Prostate gland (tissue), 2 donors: Measurements from ENCODE around the gene CCDC34. TPM values are rescaled to one million over a fixed set of nuclear protein-coding genes. Genes with fewer than 3 reads are reported as not detected.

Experiments
- DNase-seq: peaks from one replicate; pipeline ENCODE4 v3.0.0-alpha.2; 2019; ENCODE audit warnings: low spot score
- H3K27ac ChIP-seq, 2 donors: fragments of 200-600 bp; sonication (generic); 2 replicates each; pipeline ENCODE4 v1.5.1; 2017 to 2019
- H3K27me3 ChIP-seq: fragments of 200-600 bp; sonication (generic); replicated peaks from 2 replicates; pipeline ENCODE4 v1.5.1; 2019; ENCODE audit not compliant: insufficient read depth
- H3K36me3 ChIP-seq, 2 donors: fragments of 200-600 bp; sonication (generic); 1 replicate in 1 of 2; 2 replicates in 1 of 2; pipeline versions ENCODE4 v1.5.1 to v1.8.1; 2017 to 2019
- H3K4me1 ChIP-seq: fragments of 200-600 bp; sonication (generic); replicated peaks from 2 replicates; pipeline ENCODE4 v1.5.1; 2019
- H3K4me3 ChIP-seq, 2 donors: fragments of 200-600 bp; sonication (generic); 2 replicates each; pipeline ENCODE4 v1.5.1; 2017 to 2019
- H3K9me3 ChIP-seq: fragments of 200-600 bp; sonication (generic); 2 replicates; pipeline ENCODE4 v1.5.1; 2017
- CTCF ChIP-seq, 4 experiments: fragments of 200-600 bp in 2 of 4; fragments of 450-650 bp in 2 of 4; sonication (generic) in 2 of 4; IDR thresholded peaks; 1 replicate in 3 of 4; 2 replicates in 1 of 4; pipeline ENCODE4 v1.5.1; 2016 to 2019; ENCODE audit warnings: antibody characterized with exemption in 4 of 4, mild to moderate bottlenecking in 2 of 4, moderate library complexity in 2 of 4
- POLR2A ChIP-seq: fragments of 450-650 bp; IDR thresholded peaks from one replicate; pipeline ENCODE4 v1.6.1; 2016; ENCODE audit warnings: antibody characterized with exemption, mild to moderate bottlenecking
- POLR2AphosphoS5 ChIP-seq: sonication (generic); formaldehyde crosslinking; IDR thresholded peaks from one replicate; pipeline ENCODE4 v1.6.1; 2017; ENCODE audit warnings: antibody characterized with exemption
- WGBS: methylation state at CpG from one replicate; pipeline ENCODE4 v1.1.5; 2018; 5-methylcytosine and 5-hydroxymethylcytosine counted together
- intact Hi-C: fragments of 100-400 bp; cut with DNase I; formaldehyde crosslinking; loops from one replicate; pipeline ENCODE4 v1.14.2; 2022
- total RNA-seq, 2 donors: library from RNA; depleted of rRNA; stranded (reverse); fragments of >200 nt; gene quantifications; one replicate each; pipeline ENCODE4 v1.1.0, GENCODE V29; 2016

CCDC34 gene
- total RNA-seq, 2 donors from 2014 or later: 5.7 to 6.7 TPM

DNA sequence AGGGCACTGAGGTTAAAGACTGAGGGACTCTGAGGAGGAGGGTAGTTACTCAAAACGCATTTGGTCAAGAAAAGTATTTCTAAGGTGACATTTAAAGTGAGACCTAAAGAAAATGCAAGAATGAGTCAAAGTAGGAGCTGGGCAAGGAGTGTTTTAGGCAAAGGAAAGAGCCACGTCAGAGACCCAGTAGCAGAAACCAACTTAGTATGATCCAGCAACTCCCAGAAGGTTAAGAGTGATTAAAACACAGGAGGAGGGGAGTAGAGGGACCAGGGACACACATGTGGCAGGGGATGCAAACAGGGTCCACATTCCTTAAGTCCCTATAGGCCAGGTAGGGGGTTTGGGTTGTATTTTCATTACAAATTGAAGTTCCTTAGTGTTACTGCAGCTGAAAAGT, 24.3 kb upstream of the CCDC34 start:
- TF ChIP-seq CTCF (IDR thresholded peaks at IDR 0.05) (no peak), POLR2AphosphoS5 (no peak), POLR2A (no peak)
- Histone ChIP-seq H3K27ac (no peak overlapping the region), H3K36me3 (no peaks in the 10 kb centered on the region), H3K4me1 (no peaks in the 10 kb centered on the region), H3K4me3 (no peak overlapping the region), H3K9me3 (no peaks in the 10 kb centered on the region), H3K27me3 (no peaks in the 10 kb centered on the region)
- WGBS: 50% methylated on average over 2 of the region's 2 CpGs
- intact Hi-C loops: no loop called here
- no peak for DNase-seq

DNA sequence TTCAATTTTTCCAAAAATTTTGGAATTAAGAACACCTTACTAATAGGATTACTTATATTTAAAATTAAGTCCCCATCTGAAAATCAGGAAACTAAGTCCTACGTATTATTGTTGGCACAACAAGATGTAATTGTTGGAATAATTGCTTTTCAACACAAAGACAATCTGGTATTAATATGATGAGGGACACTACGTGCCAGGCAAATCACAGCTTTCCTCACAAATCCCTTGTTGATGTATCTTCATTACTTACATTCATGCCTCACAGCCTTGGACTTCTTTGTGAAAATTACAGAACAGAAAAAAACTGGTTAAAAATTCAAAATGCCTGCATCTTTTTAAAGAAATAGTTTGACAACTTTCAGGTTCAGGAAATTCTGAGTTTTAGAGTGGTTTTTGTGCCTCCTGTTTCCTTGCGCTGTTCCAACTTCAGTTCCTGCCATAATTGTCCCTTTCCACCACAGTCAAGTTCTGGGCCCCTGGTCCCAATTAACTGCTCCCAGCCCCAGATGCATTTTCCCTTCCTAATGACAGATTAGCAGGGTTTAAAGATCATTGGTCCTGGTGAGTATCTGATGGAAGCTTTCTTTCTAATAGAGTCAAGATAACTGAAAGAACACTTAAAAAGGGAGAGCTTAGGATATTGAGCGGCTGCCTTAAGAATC, 23.3 kb upstream of the CCDC34 start:
- no peaks in the 10 kb centered on the region for H3K36me3 ChIP-seq
- H3K27ac ChIP-seq: no peak overlapping the region
- WGBS: 90% methylated on average over 4 of the region's 4 CpGs
- no peaks in the 10 kb centered on the region for H3K4me1 ChIP-seq
- no peak for TF ChIP-seq POLR2A
- no peak for TF ChIP-seq POLR2AphosphoS5
- no peak for TF ChIP-seq CTCF (IDR thresholded peaks at IDR 0.05)
- no peak for DNase-seq
- H3K27me3 ChIP-seq: no peaks in the 10 kb centered on the region
- no peaks in the 10 kb centered on the region for H3K9me3 ChIP-seq
- intact Hi-C loops: no loop called here
- no peak overlapping the region for H3K4me3 ChIP-seq

- WGBS: 77% methylated on average over 5 of the region's 5 CpGs
- no peak overlapping the region for H3K4me3 ChIP-seq
- no peaks in the 10 kb centered on the region for H3K4me1 ChIP-seq
- H3K27ac ChIP-seq: no peak overlapping the region
- no peaks in the 10 kb centered on the region for H3K36me3 ChIP-seq
- no peak for DNase-seq
- no peaks in the 10 kb centered on the region for H3K27me3 ChIP-seq
- TF ChIP-seq POLR2AphosphoS5 (no peak), POLR2A (no peak), CTCF (IDR thresholded peaks at IDR 0.05) (no peak)
- H3K9me3 ChIP-seq: no peaks in the 10 kb centered on the region
- intact Hi-C loops: no loop called here
Measured at GRCh38 chr11:27385245-27385644, 22.2 kb upstream of the CCDC34 start.

DNA sequence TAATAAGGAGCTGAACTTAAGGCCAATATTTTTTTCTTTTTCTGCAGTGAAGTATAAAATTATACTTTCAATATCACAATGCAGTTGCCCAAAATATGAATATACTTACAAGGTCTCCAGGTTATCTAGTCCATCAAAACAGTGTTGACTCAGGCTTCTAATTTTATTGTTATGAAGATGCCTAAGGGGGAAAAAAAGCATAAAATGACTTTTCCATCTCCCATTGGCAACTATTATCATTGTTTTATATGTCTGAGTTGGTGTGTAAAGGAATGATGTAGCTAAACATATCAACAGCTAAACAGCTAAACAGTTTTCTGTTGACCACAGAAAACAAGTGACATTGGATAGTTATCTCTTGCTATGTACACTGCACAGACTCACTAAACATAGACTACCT, 21.2 kb upstream of the CCDC34 start:
- no peak for TF ChIP-seq POLR2A
- TF ChIP-seq POLR2AphosphoS5: no peak
- H3K9me3 ChIP-seq: no peaks in the 10 kb centered on the region
- H3K27me3 ChIP-seq: no peaks in the 10 kb centered on the region
- no peak overlapping the region for H3K27ac ChIP-seq
- H3K4me3 ChIP-seq: no peak overlapping the region
- H3K36me3 ChIP-seq: no peaks in the 10 kb centered on the region
- H3K4me1 ChIP-seq: no peaks in the 10 kb centered on the region
- intact Hi-C loops: no loop called here
- DNase-seq: no peak

GRCh38 chr11:27383645-27384044, 20.6 kb upstream of the CCDC34 start:
- no peaks in the 10 kb centered on the region for H3K36me3 ChIP-seq
- no peaks in the 10 kb centered on the region for H3K27me3 ChIP-seq
- no peak for DNase-seq
- H3K4me3 ChIP-seq: no peak overlapping the region
- no peaks in the 10 kb centered on the region for H3K9me3 ChIP-seq
- intact Hi-C loops: no loop called here
- no peaks in the 10 kb centered on the region for H3K4me1 ChIP-seq
- H3K27ac ChIP-seq: no peak overlapping the region
- no peak for TF ChIP-seq POLR2AphosphoS5
- no peak for TF ChIP-seq POLR2A
- no peak for TF ChIP-seq CTCF (IDR thresholded peaks at IDR 0.05)
- 65% methylated on average over 1 of the region's 1 CpG for WGBS
